Measurements from ENCODE around the gene OPN1SW. TPM values are rescaled to one million over a fixed set of nuclear protein-coding genes. Genes with fewer than 3 reads are reported as not detected.

Gene OPN1SW
- total and polyA plus RNA-seq, 9 of the 15 experiments (the other 6 are each of a cell fraction or from before 2014, with no cell fraction given), result 0.84 to 1.0 TPM; not detected in 7

DNA sequence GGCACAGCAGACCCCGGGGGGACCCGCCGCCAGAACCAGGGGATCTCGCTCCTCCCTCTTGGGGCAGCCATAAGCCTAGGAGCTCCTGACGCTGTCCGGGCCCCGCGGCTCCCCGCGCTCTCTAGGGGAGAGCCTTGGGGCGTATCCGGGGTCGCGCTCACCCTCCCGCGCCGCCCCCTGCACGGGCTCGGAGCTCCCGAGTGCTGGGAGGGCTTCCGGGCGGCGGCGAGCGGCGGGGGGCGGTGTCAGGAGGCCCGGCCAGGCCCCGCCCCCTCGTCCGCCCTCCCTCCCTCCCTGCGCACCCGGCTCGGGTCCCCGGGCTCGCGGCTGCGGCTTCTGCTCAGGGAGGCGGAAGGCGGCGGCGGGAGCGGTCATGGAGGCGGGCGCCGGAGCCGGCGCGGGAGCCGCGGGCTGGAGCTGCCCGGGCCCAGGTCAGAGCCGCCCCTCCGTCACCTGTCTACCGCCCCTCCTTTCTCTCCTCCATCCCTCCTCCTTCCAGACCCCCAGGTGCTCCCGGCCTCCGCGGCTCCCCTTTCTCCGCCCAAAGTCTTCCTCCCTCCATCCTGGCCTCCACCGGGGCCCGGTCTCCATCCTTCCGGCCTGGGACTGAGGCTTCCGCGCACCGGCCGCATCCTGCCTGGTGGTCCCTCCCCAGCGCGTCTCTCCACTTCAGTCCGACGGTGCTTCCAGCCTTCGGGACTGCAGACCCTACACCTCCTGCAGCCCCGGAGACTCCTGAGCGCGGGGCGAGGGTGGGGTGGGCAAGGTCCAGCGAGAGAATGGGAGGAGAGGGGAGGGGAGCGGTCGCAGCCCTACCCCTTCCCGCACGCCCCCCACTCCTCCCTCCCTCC, 15.8 kb upstream of the OPN1SW start, which contains the start of gene CCDC136 (continued):
- TF ChIP-seq HNRNPH1 (optimal IDR thresholded peaks at IDR 0.05; ENCODE audit: low read depth, low read length) (no peak), ZNF212 (CRISPR knock-in tag; IDR thresholded peaks at IDR 0.05) (no peak), ARNT (IDR thresholded peaks at IDR 0.05) (no peak), BCL6 (CRISPR knock-in tag; IDR thresholded peaks at IDR 0.05) (no peak), NCOA6 (IDR thresholded peaks at IDR 0.05) (no peak), NEUROD1 (IDR thresholded peaks at IDR 0.05; ENCODE audit: borderline replicate concordance, low read depth, low read length, partially characterized antibody) (no peak), PML (IDR thresholded peaks at IDR 0.05; ENCODE audit: low read length) (peak; percentile 33; the same call in 1 of the 2 replicates), ZNF253 (CRISPR knock-in tag; conservative IDR thresholded peaks at IDR 0.05) (no peak), DIDO1 (tag; IDR thresholded peaks at IDR 0.05; ENCODE audit: low read depth) (no peak), MED1 (CRISPR knock-in tag; IDR thresholded peaks at IDR 0.05; ENCODE audit: borderline replicate concordance) (no peak), GTF2E2 (tag; IDR thresholded peaks at IDR 0.05) (no peak), MYBL2 (IDR thresholded peaks at IDR 0.05; ENCODE audit: low read depth) (no peak), MYBL2 (CRISPR knock-in tag; IDR thresholded peaks at IDR 0.05; ENCODE audit: borderline replicate concordance) (no peak), FOXJ2 (tag; IDR thresholded peaks at IDR 0.05) (no peak), SMARCA5 (IDR thresholded peaks at IDR 0.05) (no peak), RFX1 (IDR thresholded peaks at IDR 0.05) (no peak), TAL1 (IDR thresholded peaks at IDR 0.05) (no peak), ETV1 (tag; conservative IDR thresholded peaks at IDR 0.05; ENCODE audit: low read depth) (peak; percentile 67)
- TF ChIP-seq, protein P1, sequence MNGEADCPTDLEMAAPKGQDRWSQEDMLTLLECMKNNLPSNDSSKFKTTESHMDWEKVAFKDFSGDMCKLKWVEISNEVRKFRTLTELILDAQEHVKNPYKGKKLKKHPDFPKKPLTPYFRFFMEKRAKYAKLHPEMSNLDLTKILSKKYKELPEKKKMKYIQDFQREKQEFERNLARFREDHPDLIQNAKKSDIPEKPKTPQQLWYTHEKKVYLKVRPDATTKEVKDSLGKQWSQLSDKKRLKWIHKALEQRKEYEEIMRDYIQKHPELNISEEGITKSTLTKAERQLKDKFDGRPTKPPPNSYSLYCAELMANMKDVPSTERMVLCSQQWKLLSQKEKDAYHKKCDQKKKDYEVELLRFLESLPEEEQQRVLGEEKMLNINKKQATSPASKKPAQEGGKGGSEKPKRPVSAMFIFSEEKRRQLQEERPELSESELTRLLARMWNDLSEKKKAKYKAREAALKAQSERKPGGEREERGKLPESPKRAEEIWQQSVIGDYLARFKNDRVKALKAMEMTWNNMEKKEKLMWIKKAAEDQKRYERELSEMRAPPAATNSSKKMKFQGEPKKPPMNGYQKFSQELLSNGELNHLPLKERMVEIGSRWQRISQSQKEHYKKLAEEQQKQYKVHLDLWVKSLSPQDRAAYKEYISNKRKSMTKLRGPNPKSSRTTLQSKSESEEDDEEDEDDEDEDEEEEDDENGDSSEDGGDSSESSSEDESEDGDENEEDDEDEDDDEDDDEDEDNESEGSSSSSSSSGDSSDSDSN (IDR thresholded peaks at IDR 0.05; ENCODE audit: borderline replicate concordance in 1 of 2, low read depth in 2 of 2, low read length in 2 of 2), result peak; percentile 88 to 94; a peak in 3 of 4 replicates
- TF ChIP-seq, protein P2, sequence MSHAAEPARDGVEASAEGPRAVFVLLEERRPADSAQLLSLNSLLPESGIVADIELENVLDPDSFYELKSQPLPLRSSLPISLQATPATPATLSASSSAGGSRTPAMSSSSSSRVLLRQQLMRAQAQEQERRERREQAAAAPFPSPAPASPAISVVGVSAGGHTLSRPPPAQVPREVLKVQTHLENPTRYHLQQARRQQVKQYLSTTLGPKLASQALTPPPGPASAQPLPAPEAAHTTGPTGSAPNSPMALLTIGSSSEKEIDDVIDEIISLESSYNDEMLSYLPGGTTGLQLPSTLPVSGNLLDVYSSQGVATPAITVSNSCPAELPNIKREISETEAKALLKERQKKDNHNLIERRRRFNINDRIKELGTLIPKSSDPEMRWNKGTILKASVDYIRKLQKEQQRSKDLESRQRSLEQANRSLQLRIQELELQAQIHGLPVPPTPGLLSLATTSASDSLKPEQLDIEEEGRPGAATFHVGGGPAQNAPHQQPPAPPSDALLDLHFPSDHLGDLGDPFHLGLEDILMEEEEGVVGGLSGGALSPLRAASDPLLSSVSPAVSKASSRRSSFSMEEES (CRISPR knock-in tag; IDR thresholded peaks at IDR 0.05), result no peak
- TF ChIP-seq, protein P3, sequence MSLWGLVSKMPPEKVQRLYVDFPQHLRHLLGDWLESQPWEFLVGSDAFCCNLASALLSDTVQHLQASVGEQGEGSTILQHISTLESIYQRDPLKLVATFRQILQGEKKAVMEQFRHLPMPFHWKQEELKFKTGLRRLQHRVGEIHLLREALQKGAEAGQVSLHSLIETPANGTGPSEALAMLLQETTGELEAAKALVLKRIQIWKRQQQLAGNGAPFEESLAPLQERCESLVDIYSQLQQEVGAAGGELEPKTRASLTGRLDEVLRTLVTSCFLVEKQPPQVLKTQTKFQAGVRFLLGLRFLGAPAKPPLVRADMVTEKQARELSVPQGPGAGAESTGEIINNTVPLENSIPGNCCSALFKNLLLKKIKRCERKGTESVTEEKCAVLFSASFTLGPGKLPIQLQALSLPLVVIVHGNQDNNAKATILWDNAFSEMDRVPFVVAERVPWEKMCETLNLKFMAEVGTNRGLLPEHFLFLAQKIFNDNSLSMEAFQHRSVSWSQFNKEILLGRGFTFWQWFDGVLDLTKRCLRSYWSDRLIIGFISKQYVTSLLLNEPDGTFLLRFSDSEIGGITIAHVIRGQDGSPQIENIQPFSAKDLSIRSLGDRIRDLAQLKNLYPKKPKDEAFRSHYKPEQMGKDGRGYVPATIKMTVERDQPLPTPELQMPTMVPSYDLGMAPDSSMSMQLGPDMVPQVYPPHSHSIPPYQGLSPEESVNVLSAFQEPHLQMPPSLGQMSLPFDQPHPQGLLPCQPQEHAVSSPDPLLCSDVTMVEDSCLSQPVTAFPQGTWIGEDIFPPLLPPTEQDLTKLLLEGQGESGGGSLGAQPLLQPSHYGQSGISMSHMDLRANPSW (CRISPR knock-in tag; IDR thresholded peaks at IDR 0.05), result no peak
- TF ChIP-seq, protein P4, sequence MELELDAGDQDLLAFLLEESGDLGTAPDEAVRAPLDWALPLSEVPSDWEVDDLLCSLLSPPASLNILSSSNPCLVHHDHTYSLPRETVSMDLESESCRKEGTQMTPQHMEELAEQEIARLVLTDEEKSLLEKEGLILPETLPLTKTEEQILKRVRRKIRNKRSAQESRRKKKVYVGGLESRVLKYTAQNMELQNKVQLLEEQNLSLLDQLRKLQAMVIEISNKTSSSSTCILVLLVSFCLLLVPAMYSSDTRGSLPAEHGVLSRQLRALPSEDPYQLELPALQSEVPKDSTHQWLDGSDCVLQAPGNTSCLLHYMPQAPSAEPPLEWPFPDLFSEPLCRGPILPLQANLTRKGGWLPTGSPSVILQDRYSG (tag; conservative IDR thresholded peaks at IDR 0.05; ENCODE audit: low read depth), result no peak

Measured in K562 (cell line).